Lower lobe of right lung (tissue), 2 donors: ENCODE data around the gene ATP6V0A1. TPM values are rescaled to one million over a fixed set of nuclear protein-coding genes. Genes with fewer than 3 reads are reported as not detected.
"Not testable (repeated sequence)": the region's sequence is repeated elsewhere in the genome, so short reads cannot be mapped to it uniquely, and the experiment has no call there.

Experiments used
- ATAC-seq, 2 donors: fragments of 200-7000 bp; cut with Tn5 transposase; one replicate each; pipeline ENCODE4 v1.9.1; 2020 to 2022; ENCODE audit warnings: mild to moderate bottlenecking in 2 of 2, moderate library complexity in 2 of 2
- DNase-seq: peaks from one replicate; pipeline ENCODE4 v3.0.0-alpha.2; 2020
- H3K27ac ChIP-seq: fragments of 200-600 bp; one replicate; pipeline ENCODE4 v1.8.0; 2022
- H3K27me3 ChIP-seq: fragments of 200-600 bp; one replicate; pipeline ENCODE4 v1.8.0; 2022; ENCODE audit warnings: low read depth
- H3K36me3 ChIP-seq: fragments of 200-600 bp; one replicate; pipeline ENCODE4 v1.8.0; 2022; ENCODE audit warnings: mild to moderate bottlenecking
- H3K4me1 ChIP-seq: fragments of 200-600 bp; one replicate; pipeline ENCODE4 v1.8.0; 2022
- H3K4me3 ChIP-seq: fragments of 200-600 bp; one replicate; pipeline ENCODE4 v1.8.0; 2022; ENCODE audit warnings: mild to moderate bottlenecking
- H3K9me3 ChIP-seq: fragments of 200-600 bp; one replicate; pipeline ENCODE4 v1.8.0; 2022
- intact Hi-C: fragments of 100-400 bp; cut with DNase I; formaldehyde crosslinking; loops from one replicate; pipeline ENCODE4 v1.11.0; 2022
- total RNA-seq: library from RNA; stranded (reverse); fragmentation: NEBNext Ultra II Directional; extraction: Animal tissue kit (Norgen Biotek cat#: 25700); gene quantifications from one replicate; pipeline ENCODE4 v1.2.1, GENCODE V29; 2021
- TF ChIP-seq, protein P1 (sequence below): fragments of 200-600 bp; IDR thresholded peaks from one replicate; pipeline ENCODE4 v1.8.0; 2022; ENCODE audit warnings: antibody characterized with exemption, mild to moderate bottlenecking
- donor health status: DM: no; HTN: yes; CAD: no; lungs with severe emphysema.

The ATP6V0A1 gene
- total RNA-seq, 1 donor from 2014 or later, result 107 TPM

GRCh38 chr17:42442196-42442565 is 16.5 kb upstream of the ATP6V0A1 start:
- intact Hi-C loops, result no loop called here
- Histone ChIP-seq H3K4me3 (no peak overlapping the region), H3K36me3 (no peaks in the 10 kb centered on the region), H3K4me1 (peaks cover 10% of the 10 kb centered on the region), H3K27ac (no peak overlapping the region), H3K27me3 (no peaks in the 10 kb centered on the region), H3K9me3 (no peaks in the 10 kb centered on the region)
- ATAC-seq (no peak), DNase-seq (no peak)
- TF ChIP-seq, protein P1, sequence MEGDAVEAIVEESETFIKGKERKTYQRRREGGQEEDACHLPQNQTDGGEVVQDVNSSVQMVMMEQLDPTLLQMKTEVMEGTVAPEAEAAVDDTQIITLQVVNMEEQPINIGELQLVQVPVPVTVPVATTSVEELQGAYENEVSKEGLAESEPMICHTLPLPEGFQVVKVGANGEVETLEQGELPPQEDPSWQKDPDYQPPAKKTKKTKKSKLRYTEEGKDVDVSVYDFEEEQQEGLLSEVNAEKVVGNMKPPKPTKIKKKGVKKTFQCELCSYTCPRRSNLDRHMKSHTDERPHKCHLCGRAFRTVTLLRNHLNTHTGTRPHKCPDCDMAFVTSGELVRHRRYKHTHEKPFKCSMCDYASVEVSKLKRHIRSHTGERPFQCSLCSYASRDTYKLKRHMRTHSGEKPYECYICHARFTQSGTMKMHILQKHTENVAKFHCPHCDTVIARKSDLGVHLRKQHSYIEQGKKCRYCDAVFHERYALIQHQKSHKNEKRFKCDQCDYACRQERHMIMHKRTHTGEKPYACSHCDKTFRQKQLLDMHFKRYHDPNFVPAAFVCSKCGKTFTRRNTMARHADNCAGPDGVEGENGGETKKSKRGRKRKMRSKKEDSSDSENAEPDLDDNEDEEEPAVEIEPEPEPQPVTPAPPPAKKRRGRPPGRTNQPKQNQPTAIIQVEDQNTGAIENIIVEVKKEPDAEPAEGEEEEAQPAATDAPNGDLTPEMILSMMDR, result no peak

DNA sequence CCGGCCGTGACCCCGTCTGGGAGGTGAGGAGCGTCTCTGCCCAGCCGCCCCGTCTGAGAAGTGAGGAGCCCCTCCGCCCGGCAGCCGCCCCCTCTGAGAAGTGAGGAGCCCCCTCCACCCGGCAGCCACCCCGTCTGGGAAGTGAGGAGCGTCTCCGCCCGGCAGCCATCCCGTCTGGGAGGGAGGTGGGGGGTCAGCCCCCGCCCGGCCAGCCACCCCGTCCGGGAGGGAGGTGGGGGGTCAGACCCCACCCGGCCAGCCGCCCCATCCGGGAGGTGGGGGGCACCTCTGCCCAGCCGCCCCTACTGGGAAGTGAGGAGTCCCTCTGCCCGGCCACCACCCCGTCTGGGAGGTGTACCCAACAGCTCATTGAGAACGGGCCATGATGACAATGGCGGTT is 9.5 kb upstream of the ATP6V0A1 start:
- DNase-seq, intact Hi-C loops, H3K27ac ChIP-seq, H3K27me3 ChIP-seq, H3K36me3 ChIP-seq, H3K9me3 ChIP-seq, H3K4me3 ChIP-seq, ATAC-seq: not testable (repeated sequence)
- H3K4me1 ChIP-seq, result peaks cover 11% of the 10 kb centered on the region

GRCh38 chr17:42449838-42450237 is 8.8 kb upstream of the ATP6V0A1 start:
- peaks cover 15% of the 10 kb centered on the region for H3K4me1 ChIP-seq
- H3K36me3 ChIP-seq, intact Hi-C loops, H3K27ac ChIP-seq, H3K9me3 ChIP-seq, H3K4me3 ChIP-seq, H3K27me3 ChIP-seq, ATAC-seq, DNase-seq: not testable (repeated sequence)

DNA sequence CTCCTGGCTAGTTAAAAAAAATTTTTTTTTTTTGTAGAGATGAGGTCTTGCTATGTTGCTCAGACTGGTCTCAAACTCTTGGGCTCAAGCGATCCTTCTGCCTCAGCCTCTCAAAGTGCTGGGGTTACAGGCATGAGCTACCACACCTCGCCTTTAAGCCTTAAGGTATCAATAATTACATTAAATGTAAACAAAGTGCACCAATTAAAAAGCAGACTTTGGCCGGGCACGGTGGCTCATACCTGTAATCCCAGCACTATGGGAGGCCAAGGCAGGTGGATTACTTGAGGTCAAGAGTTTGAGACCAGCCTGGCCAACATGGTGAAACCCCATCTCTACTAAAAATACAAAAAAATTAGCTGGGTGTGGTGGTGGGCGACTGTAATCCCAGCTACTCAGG is 7.4 kb upstream of the ATP6V0A1 start:
- ATAC-seq, H3K27me3 ChIP-seq, DNase-seq, H3K9me3 ChIP-seq, H3K27ac ChIP-seq, intact Hi-C loops, H3K36me3 ChIP-seq, H3K4me3 ChIP-seq: not testable (repeated sequence)
- H3K4me1 ChIP-seq, result peaks cover 25% of the 10 kb centered on the region

DNA sequence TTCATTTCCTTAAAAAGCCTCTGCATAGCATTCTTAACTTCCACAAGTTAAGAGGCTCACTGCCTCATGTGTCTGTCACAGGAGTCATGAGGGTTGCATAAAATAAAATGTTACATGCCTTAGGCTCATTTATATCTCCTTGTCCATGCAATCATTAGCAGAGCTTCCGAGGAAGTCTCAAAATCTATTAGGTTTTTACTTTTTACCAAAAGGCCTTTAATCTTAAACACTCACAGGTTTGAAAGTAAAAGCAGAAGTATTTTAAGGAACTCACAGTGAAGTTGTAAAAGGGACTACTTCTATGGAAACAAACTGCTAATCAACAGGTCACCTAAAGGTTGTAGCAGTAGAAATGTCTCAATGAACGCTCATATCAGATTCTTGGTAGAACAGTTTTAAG is 5.2 kb upstream of the ATP6V0A1 start:
- DNase-seq, result no peak
- Histone ChIP-seq H3K9me3 (no peaks in the 10 kb centered on the region), H3K36me3 (no peaks in the 10 kb centered on the region), H3K4me3 (no peak overlapping the region), H3K27ac (no peak overlapping the region), H3K4me1 (peaks cover 44% of the 10 kb centered on the region), H3K27me3 (no peaks in the 10 kb centered on the region)
- no peak for ATAC-seq
- TF ChIP-seq, protein P1, result no peak
- intact Hi-C loops, result no loop called here

DNA sequence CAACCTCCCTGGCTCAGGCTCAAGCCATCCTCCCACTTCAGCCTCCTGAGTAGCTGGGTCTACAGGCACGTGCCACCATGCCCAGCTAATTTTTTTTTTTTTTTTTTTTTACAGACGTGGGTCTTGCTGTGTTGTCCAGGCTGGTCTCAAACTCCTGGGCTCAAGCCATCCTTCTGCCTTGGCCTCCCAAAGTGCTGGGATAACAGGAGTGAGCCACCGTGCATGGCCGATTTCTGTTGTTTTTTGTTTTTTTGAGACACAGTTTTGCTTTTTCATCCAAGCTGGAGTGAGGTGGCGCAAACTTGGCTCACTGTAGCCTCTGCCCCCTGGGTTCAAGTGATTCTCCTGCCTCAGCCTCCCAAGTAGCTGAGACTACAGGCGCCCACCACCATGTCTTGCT is 3.7 kb upstream of the ATP6V0A1 start:
- H3K4me3 ChIP-seq, ATAC-seq, H3K27ac ChIP-seq, DNase-seq, H3K9me3 ChIP-seq, intact Hi-C loops, H3K36me3 ChIP-seq, H3K27me3 ChIP-seq: not testable (repeated sequence)
- peaks cover 51% of the 10 kb centered on the region for H3K4me1 ChIP-seq

DNA sequence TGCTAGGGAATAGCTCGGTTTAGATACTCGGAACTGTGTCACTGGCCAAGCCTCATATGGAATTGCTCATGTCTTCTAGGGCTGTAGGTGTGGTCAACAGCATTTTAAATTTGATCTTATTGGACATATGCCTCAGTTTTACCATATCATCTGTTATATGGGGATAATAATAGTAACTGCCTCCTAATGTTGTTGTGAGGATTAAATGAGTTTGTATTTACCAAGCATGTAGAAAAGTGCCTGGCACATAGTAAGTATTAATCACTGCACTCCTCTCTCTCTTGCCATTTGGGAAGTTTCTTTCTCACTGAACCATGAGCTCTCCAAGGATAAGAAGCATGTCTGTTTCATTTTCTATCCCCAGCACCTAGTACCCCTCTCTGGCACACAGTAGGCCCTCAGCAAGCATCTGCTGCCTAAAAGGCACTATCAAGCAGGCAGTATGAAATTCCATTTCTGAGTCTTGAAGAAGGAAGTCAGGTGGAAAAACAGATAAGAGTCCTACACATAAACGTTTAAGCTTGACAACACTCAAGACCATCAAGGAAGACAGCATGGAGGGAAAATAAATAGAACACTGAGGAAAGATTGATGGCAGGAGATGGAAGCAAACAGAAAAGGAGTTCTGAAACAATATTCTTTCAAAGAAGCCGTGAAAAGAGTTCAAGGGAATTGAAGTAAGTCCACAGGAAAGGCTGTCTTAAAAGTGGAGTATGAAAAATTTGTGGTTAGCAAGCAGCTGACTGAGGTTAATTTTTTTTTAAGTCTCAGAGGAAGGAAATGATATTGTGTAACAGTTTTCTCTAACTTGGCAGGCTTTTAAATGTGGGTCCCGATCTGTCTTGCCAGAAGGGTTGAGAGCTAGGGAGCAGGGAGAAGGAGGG is 2.2 kb upstream of the ATP6V0A1 start:
- H3K9me3 ChIP-seq, result no peaks in the 10 kb centered on the region
- TF ChIP-seq, protein P1, result no peak
- no peaks in the 10 kb centered on the region for H3K27me3 ChIP-seq
- intact Hi-C loops, result no loop called here
- peak; percentile 34 to 43 for ATAC-seq
- H3K36me3 ChIP-seq, result peaks cover 8% of the 10 kb centered on the region
- no peak for DNase-seq
- H3K27ac ChIP-seq, result peak overlapping the region; percentile 89
- H3K4me3 ChIP-seq, result peak overlapping the region; percentile 31
- peaks cover 63% of the 10 kb centered on the region for H3K4me1 ChIP-seq
